Stimulated activated effector memory CD8-positive, alpha-beta T cell treated with anti-CD3 and anti-CD28 coated beads, Interleukin-12 subunit alpha, Interleukin-12 subunit beta, amount 100 ng/mL, for 72 hours (primary cell): ENCODE measurements around the gene TEC.
A peak's percentile ranks its signal among the peaks of the same experiment; 100 is the strongest.

ENCODE experiments used
- ATAC-seq: fragments of 150-1000 bp; cut with Tn5 transposase; 2 replicates; pipeline ENCODE4 v1.10.0; 2021
- DNase-seq, 2 donors: peaks; one replicate each; pipeline ENCODE4 v3.0.0; 2021 to 2022; ENCODE audit warnings: low spot score in 2 of 2
- H3K27ac Mint-ChIP-seq: one replicate; pipeline ENCODE4 v1.8.0; 2022; ENCODE audit warnings: mild to moderate bottlenecking, mixed read lengths
- H3K36me3 Mint-ChIP-seq: one replicate; pipeline ENCODE4 v1.8.0; 2022; ENCODE audit warnings: mild to moderate bottlenecking, mixed read lengths
- H3K4me1 Mint-ChIP-seq: one replicate; pipeline ENCODE4 v1.8.0; 2022; ENCODE audit warnings: mixed read lengths
- H3K4me3 Mint-ChIP-seq: one replicate; pipeline ENCODE4 v1.8.0; 2022; ENCODE audit warnings: mild to moderate bottlenecking, mixed read lengths
- H3K9me3 Mint-ChIP-seq: one replicate; pipeline ENCODE4 v1.8.0; 2022; ENCODE audit warnings: mixed read lengths

TEC gene

DNA sequence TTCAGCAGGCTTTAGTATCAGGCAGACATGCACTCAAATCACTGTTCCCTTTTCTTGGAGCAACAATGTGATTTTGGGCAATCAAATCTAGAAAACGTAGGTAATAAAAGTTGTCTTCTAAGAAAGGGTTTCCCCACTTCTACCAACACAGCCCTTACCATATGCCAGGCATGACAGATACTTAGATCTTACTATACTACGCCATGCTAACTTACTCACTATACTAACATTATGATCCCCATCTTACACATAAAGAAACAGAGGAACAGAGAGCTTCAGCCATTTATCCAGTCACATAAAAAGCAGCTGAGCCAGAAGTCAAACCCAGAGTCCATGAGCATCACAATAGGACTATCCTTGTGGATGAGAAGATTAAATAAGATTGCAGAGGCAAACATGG is 144.8 kb downstream of the TEC start:
- ATAC-seq, result peak; percentile 61
- Mint-ChIP-seq H3K4me3 (peak overlapping the region; percentile 39), H3K4me1 (peaks cover 57% of the 10 kb centered on the region), H3K9me3 (no peaks in the 10 kb centered on the region), H3K36me3 (peaks cover 19% of the 10 kb centered on the region), H3K27ac (peak overlapping the region; percentile 61)
- no peak for DNase-seq

- ATAC-seq, result no peak
These were observed 146.9 kb downstream of the TEC start for GRCh38 chr4:48122756-48123155.

GRCh38 chr4:48121180-48121579 is 148.5 kb downstream of the TEC start:
- Mint-ChIP-seq H3K9me3 (no peaks in the 10 kb centered on the region), H3K27ac (no peak overlapping the region), H3K36me3 (no peaks in the 10 kb centered on the region), H3K4me1 (peaks cover 55% of the 10 kb centered on the region), H3K4me3 (no peak overlapping the region)
- ATAC-seq (no peak), DNase-seq (no peak)

More at GRCh38 chr4:48122756-48123155, 146.9 kb downstream of the TEC start:
- no peak overlapping the region for H3K27ac Mint-ChIP-seq
- no peak for DNase-seq
- H3K4me1 Mint-ChIP-seq, result peaks cover 55% of the 10 kb centered on the region
- no peak overlapping the region for H3K4me3 Mint-ChIP-seq
- H3K9me3 Mint-ChIP-seq, result no peaks in the 10 kb centered on the region
- peaks cover 1% of the 10 kb centered on the region for H3K36me3 Mint-ChIP-seq

DNA sequence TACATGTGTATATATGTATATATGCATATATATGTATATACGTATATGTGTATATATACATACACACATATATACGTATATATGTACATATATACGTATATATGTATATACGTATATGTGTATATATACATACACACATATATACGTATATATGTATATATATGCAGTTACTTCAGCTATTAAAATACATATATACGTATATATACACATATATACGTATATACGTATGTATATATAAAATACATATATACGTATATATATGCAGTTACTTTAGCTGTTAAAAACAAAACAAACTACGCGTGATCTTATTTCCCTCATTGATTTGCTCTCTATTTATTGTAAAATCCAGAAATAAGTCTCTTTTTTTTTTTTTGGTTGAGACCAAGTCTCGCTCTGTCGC is 149.5 kb downstream of the TEC start:
- Mint-ChIP-seq H3K36me3 (no peaks in the 10 kb centered on the region), H3K27ac (no peak overlapping the region), H3K4me3 (no peak overlapping the region), H3K9me3 (no peaks in the 10 kb centered on the region), H3K4me1 (peaks cover 51% of the 10 kb centered on the region)
- no peak for DNase-seq
- no peak for ATAC-seq

DNA sequence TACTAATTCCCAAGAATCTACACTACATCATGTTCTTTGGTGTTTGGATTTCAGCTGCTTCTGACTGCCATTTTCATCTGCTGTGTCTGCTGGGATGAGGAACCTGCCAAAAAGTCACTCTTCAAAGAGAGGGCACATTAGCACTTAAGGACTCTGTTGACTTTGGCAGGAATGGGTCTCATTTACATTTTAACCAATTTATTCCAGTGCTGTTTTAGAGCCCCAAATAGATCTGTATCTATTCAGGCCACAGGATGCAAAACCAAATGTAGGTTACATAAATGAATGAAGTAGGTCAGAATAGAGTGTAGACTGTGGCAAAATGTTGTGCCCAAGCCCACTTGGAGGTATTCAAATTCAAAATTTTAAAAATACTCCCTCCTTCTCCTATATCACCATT is 150.0 kb downstream of the TEC start:
- Mint-ChIP-seq H3K4me1 (peaks cover 46% of the 10 kb centered on the region), H3K36me3 (no peaks in the 10 kb centered on the region), H3K4me3 (no peak overlapping the region), H3K9me3 (no peaks in the 10 kb centered on the region), H3K27ac (no peak overlapping the region)
- ATAC-seq, result no peak
- DNase-seq, result no peak

GRCh38 chr4:48118081-48118480 is 151.6 kb downstream of the TEC start:
- ATAC-seq (no peak), DNase-seq (no peak)
- Mint-ChIP-seq H3K4me3 (no peak overlapping the region), H3K27ac (no peak overlapping the region), H3K4me1 (peaks cover 43% of the 10 kb centered on the region), H3K36me3 (peaks cover 2% of the 10 kb centered on the region), H3K9me3 (no peaks in the 10 kb centered on the region)

- Mint-ChIP-seq H3K27ac (peak overlapping the region; percentile 5), H3K4me1 (peaks cover 48% of the 10 kb centered on the region), H3K4me3 (no peak overlapping the region), H3K36me3 (peaks cover 16% of the 10 kb centered on the region), H3K9me3 (no peaks in the 10 kb centered on the region)
- ATAC-seq, result no peak
- DNase-seq, result no peak
These were observed 153.1 kb downstream of the TEC start for GRCh38 chr4:48116582-48116981.

GRCh38 chr4:48114412-48114811 is 155.2 kb downstream of the TEC start:
- ATAC-seq (peak; percentile 53), DNase-seq (no peak)
- H3K9me3 Mint-ChIP-seq, result no peaks in the 10 kb centered on the region
- H3K27ac Mint-ChIP-seq, result peak overlapping the region; percentile 78
- peaks cover 48% of the 10 kb centered on the region for H3K4me1 Mint-ChIP-seq
- H3K36me3 Mint-ChIP-seq, result peaks cover 30% of the 10 kb centered on the region
- H3K4me3 Mint-ChIP-seq, result peak overlapping the region; percentile 67

- Mint-ChIP-seq H3K27ac (peak overlapping the region; percentile 78), H3K4me1 (peaks cover 34% of the 10 kb centered on the region), H3K4me3 (peak overlapping the region; percentile 67), H3K9me3 (no peaks in the 10 kb centered on the region), H3K36me3 (peaks cover 53% of the 10 kb centered on the region)
- ATAC-seq (peak; percentile 82), DNase-seq (no peak)
These were observed 157.5 kb downstream of the TEC start for GRCh38 chr4:48112017-48112667.

- Mint-ChIP-seq H3K27ac (no peak overlapping the region), H3K4me1 (peaks cover 29% of the 10 kb centered on the region), H3K36me3 (peaks cover 69% of the 10 kb centered on the region)
These were observed 159.1 kb downstream of the TEC start for GRCh38 chr4:48110452-48110978.

GRCh38 chr4:48109413-48110263 is 160.0 kb downstream of the TEC start:
- DNase-seq, result no peak
- peak; percentile 74 for ATAC-seq
- Mint-ChIP-seq H3K4me3 (no peak overlapping the region), H3K9me3 (no peaks in the 10 kb centered on the region), H3K36me3 (peaks cover 75% of the 10 kb centered on the region), H3K27ac (no peak overlapping the region), H3K4me1 (peaks cover 35% of the 10 kb centered on the region)

More at GRCh38 chr4:48110452-48110978, 159.1 kb downstream of the TEC start:
- Mint-ChIP-seq H3K9me3 (no peaks in the 10 kb centered on the region), H3K4me3 (no peak overlapping the region)
- ATAC-seq, result no peak
- no peak for DNase-seq

DNA sequence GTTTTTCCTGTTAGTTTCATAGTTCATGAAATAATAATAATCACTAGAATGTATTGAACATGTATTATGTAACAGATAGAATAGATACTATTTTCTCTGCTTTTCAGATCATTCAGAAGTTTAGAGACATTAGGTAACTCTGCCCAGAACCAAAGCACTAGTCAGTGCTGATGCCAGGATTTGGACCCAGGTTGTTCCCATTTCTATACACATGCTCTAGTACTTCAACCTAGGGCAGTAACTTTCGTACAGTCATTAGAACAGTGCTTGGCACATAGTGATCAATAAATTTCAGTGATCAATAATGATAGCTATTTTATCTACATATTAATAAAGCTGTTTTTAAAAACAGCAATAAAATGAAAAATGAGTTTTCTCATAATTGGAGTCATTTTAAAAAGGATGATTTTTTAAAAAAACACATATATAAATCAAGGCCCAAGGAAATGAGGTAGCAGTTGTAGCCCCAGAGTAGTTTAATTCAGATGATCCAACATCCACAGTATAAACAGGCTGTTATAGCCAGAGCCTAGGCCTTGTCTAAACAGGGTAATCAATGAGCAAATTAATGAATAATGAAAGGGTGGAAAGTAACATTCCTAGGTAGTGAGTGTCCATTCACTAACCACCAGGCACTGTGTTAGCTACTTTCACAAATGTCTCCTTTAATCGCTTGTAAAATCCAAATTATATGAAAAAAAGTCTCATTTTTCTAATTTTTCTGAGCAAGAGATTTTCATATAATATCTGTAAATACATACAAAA is 161.1 kb downstream of the TEC start:
- H3K9me3 Mint-ChIP-seq, result no peaks in the 10 kb centered on the region
- peaks cover 32% of the 10 kb centered on the region for H3K4me1 Mint-ChIP-seq
- ATAC-seq, result no peak
- H3K27ac Mint-ChIP-seq, result no peak overlapping the region
- H3K36me3 Mint-ChIP-seq, result peaks cover 80% of the 10 kb centered on the region
- no peak for DNase-seq
- H3K4me3 Mint-ChIP-seq, result no peak overlapping the region

DNA sequence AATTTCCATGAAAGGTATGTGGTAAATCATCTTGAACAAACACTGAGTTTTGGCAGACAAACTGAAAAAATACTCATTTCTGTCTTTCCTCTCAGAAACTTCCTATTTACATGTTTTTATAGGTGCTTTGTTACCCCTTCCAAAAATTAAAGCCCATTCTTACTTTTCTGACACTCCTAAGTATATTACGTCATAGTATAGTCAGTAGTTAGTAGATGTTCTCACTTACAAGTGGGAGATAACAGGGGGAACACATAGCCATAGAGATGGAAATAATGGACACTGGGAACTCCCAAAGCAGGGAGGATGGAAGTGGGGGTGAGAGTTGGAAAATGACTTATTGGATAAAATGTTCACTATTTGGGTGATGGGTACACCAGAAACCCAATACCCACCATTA is 164.4 kb downstream of the TEC start:
- Mint-ChIP-seq H3K36me3 (peaks cover 69% of the 10 kb centered on the region), H3K4me1 (peaks cover 29% of the 10 kb centered on the region), H3K27ac (no peak overlapping the region), H3K4me3 (no peak overlapping the region), H3K9me3 (no peaks in the 10 kb centered on the region)
- DNase-seq (no peak), ATAC-seq (no peak)

DNA sequence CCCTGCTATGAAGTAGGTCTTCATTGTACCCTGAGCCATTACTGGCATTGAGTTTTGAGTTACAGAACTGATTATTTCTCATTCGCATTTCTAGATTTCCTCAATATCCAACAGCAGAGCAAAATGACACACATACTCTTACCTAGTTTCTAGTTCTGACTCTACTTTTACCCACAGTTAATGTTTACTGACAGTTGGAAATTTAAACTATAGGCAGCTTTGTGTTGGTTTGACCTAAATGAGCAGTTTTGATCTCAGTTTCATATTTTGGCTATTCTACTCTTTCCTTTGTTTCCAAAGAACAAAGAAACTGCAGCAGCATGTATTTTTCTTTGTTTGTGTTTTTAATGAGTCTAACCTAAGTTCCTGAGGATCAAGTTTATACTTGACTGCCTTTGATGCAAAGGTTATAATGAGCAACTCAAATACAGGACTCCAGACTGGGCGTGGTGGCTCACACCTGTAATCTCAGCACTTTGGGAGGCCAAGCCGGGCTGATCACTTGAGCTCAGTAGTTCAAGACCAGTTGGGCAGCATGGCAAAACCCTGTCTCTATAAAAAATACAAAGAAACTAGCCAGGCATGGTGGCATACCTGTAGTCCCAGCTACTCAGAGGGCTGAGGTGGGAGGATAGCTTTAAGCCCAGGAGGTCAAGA is 166.0 kb downstream of the TEC start:
- H3K36me3 Mint-ChIP-seq, result peaks cover 68% of the 10 kb centered on the region
- no peaks in the 10 kb centered on the region for H3K9me3 Mint-ChIP-seq
- H3K27ac Mint-ChIP-seq, result peak overlapping the region; percentile 55
- H3K4me1 Mint-ChIP-seq, result peaks cover 22% of the 10 kb centered on the region
- ATAC-seq, result peak; percentile 98
- no peak for DNase-seq
- peak overlapping the region; percentile 46 for H3K4me3 Mint-ChIP-seq

DNA sequence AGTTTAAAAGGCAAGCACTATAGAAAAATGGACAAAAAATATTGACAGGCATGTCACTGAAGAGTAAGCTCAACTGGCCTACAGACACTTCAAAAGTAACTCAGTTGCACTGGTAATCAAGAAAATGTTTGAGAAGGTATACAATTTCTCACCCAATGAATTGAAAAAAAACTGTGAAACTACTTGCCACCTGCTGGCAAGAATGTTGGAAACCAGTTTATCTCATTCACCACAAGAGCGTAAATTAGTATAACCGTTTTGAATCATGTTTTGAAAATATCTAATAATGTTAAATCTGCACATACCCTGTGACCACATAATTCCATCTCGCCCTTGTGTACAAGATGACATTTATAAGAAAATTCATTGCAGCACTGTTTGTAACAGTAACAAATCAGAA is 167.3 kb downstream of the TEC start:
- Mint-ChIP-seq H3K27ac (no peak overlapping the region), H3K9me3 (no peaks in the 10 kb centered on the region), H3K36me3 (peaks cover 68% of the 10 kb centered on the region), H3K4me3 (no peak overlapping the region), H3K4me1 (peaks cover 22% of the 10 kb centered on the region)
- DNase-seq (no peak), ATAC-seq (peak; percentile 55)
